Cerebellar nuclear complex (tissue), 1 donor: ENCODE data around the gene BRIP1.

ENCODE experiments used
- DNase-seq, 2 experiments: peaks; one replicate each; lab custom pipeline; 2025; lab: John Stamatoyannopoulos, UW

Gene BRIP1

GRCh38 chr17:61757168-61757567 lies 106.2 kb downstream of the BRIP1 start:
- DNase-seq = no peak

GRCh38 chr17:61756561-61756960 lies 106.8 kb downstream of the BRIP1 start:
- no peak for DNase-seq

- DNase-seq = no peak
Measured at GRCh38 chr17:61755668-61756067, 107.7 kb downstream of the BRIP1 start.

GRCh38 chr17:61755078-61755477 lies 108.2 kb downstream of the BRIP1 start:
- DNase-seq = no peak

- no peak for DNase-seq
Measured at GRCh38 chr17:61754124-61754523, 109.2 kb downstream of the BRIP1 start.

GRCh38 chr17:61753696-61754095 lies 109.6 kb downstream of the BRIP1 start:
- no peak for DNase-seq

GRCh38 chr17:61750656-61751055 lies 112.7 kb downstream of the BRIP1 start:
- no peak for DNase-seq

- DNase-seq = no peak
Measured at GRCh38 chr17:61749823-61750404, 113.4 kb downstream of the BRIP1 start.

GRCh38 chr17:61746248-61746985 lies 116.9 kb downstream of the BRIP1 start:
- DNase-seq = no peak

GRCh38 chr17:61744804-61745203 lies 118.5 kb downstream of the BRIP1 start:
- DNase-seq = no peak

- no peak for DNase-seq
Measured at GRCh38 chr17:61744252-61744651, 119.1 kb downstream of the BRIP1 start.

GRCh38 chr17:61743766-61744165 lies 119.6 kb downstream of the BRIP1 start:
- DNase-seq = no peak

GRCh38 chr17:61739002-61739401 lies 124.3 kb downstream of the BRIP1 start:
- DNase-seq = no peak

- DNase-seq = no peak
Measured at GRCh38 chr17:61738249-61738648, 125.1 kb downstream of the BRIP1 start.

- DNase-seq = no peak
Measured at GRCh38 chr17:61737820-61738219, 125.5 kb downstream of the BRIP1 start.

- DNase-seq = no peak
Measured at GRCh38 chr17:61736438-61736837, 126.9 kb downstream of the BRIP1 start.

GRCh38 chr17:61735807-61736206 lies 127.5 kb downstream of the BRIP1 start:
- DNase-seq = no peak

GRCh38 chr17:61734466-61734865 lies 128.9 kb downstream of the BRIP1 start:
- no peak for DNase-seq

- DNase-seq = no peak
Measured at GRCh38 chr17:61734012-61734411, 129.3 kb downstream of the BRIP1 start.

- DNase-seq = no peak
Measured at GRCh38 chr17:61733021-61733420, 130.3 kb downstream of the BRIP1 start.

- no peak for DNase-seq
Measured at GRCh38 chr17:61732169-61732568, 131.2 kb downstream of the BRIP1 start.

- DNase-seq = no peak
Measured at GRCh38 chr17:61731330-61731729, 132.0 kb downstream of the BRIP1 start.

GRCh38 chr17:61729690-61730268 lies 133.5 kb downstream of the BRIP1 start:
- no peak for DNase-seq
